G401 (cell line): ENCODE results near the gene SCD5. TPM values are rescaled to one million over a fixed set of nuclear protein-coding genes. Genes with fewer than 3 reads are reported as not detected.

ENCODE experiments used
- DNase-seq: peaks from one replicate; pipeline ENCODE4 v3.0.0-alpha.2; 2015; ENCODE audit warnings: low spot score
- in situ Hi-C: cut with HindIII; loops from 2 replicates; pipeline ENCODE4 v1.10.0; 2016; ENCODE audit warnings: low sequenced_read_pairs, mixed read lengths
- total RNA-seq: library from RNA; depleted of rRNA; stranded (reverse); fragments of >200 nt; shearing (Covaris generic); gene quantifications from 2 replicates; pipeline ENCODE4 v1.2.3, GENCODE V29; 2014; rRNA removed

Gene SCD5
- total RNA-seq, 1 experiment from 2014 or later: 10.1 TPM

DNA sequence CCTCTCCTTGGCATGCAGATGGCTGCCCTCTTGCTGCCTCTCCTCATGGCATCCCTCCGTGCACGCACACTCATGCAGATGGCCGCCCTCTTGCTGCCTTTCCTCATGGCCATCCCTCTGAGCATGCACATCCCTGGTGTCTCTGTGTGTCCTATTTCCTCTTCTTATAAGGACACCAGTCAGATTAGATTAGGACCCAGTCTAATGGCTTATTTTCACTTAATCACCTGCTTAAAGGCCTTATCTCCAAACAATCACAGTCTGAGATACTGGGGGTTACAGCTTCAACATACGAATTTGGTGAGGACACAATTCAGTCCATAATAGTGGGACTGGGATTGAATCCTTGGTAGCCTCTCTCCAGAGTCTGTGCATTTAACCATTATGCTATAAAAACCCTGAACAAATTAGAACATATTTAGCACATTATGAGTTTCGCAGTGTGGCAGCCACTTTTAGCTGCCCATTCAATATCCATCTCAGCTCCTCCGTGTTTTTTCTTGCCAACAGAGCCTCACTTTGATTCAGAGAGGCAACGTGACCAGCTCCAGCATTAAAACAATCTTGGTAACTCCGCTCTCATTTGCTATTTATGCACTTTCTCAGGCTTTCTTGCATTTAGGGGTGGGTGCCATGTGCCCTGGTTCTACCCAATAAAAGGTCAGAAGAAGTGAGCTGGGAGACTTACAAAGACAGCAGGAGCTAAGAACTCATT is 210.6 kb downstream of the SCD5 start:
- in situ Hi-C loops: no loop called here
- no peak for DNase-seq

DNA sequence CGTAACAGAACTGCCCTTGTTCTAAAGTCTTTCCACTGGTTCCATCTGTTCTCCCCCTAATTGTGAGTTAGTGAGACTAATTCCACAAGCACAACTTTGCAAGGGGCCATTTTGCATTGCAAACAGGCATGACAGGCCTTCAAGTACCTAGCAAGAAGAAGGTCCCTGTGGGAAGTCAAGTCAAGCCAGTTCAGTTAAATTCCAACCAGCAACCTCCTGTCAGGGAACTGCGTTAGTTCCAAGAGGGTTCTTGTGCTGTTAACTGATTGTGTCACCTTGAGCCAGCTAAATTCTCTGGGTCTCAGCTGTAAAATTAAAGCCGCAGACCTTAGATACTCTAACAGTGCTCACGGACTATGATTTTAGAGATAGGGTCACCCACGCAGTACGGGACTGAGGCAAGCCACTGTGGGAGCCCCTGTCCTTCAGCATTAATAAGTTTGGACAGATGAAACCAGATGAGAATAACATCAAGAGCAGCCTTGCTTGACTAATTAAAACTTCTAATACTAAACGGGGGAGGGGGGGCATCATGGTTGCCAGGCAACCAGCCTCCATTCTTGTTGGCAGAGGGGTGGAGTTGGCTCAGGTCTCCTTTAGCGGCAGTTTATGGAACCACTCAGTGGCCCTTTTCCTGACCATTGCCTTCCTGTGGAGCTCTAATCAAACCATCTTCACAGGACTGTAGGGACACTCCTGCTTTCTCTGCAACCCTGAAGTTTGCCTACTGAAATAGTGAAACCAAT is 212.7 kb downstream of the SCD5 start:
- in situ Hi-C loops: no loop called here
- no peak for DNase-seq

DNA sequence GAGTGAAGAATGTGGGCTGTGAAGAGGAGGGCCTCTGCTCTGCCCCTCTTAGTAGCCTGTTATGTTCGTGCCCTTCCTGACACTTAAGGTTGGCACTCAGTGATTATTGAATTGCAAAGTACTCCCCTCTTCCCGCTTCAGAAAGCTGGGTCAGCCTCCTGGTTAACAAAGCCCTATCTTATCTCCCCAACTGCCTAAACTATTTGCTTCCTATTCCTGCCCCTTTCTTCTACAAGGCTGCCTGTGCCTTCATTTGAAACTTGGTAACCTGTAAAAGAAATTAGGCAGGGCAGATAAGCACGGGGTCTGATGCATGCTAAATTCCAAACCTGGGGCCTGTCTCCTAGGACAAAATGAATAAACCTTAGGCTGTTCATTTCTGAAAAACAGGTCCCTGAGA is 213.7 kb downstream of the SCD5 start:
- in situ Hi-C loops: no loop called here

DNA sequence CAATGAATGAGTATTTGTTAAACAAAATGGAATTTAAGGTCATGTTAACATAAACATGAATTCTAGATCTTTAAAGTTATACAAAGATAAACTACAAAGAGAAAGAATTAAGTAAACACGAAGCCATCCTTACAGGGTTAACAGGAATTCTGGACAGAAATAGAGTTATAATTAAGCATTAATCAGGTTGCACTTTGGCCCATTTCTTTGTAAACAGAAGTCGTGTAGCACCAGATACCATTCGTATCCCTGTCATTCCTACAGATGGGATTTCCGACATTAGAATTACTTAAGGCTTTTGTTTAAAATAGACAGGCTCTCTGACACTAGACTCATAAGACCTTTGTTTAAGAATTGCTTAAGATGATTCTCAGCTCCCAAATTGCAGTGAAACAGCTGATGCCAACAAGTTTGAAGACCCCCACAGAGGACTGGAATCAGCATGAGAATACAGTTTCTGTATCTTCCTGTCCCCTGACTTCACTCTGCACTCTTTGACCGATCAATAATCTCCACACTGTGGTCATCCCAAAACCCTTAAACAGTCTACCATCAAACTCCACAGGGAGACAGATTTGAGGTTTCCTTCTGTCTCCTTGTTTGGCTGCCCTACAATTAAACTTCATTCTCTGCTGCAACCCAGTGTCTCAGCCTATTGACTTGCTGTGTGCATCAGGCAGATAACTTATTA is 214.6 kb downstream of the SCD5 start:
- DNase-seq: no peak
- in situ Hi-C loops: no loop called here

More for the DNA sequence above, 213.7 kb downstream of the SCD5 start:
- no peak for DNase-seq

DNA sequence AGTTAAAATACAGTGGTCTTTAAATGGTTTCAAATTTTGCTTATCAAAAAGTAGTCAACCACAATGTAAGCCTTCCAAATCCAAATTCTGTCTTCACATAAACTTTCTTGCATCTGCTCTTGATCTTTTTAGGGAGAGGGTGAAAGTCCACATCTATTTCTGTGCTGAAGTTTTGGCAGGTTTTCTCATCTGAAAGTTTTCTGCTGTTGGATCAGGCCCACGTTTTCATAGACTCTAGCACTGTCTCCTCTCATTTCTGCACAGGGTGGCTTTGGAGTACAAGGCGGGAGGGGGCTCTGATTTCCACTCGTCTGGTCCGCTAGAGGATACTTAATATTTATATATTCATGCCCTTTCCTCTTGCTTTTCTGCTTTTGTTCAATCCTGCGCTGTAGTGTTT is 218.7 kb downstream of the SCD5 start:
- no peak for DNase-seq
- in situ Hi-C loops: no loop called here

Other genes starting within 250 kb of the SCD5 start
- gene TMEM150C, start 236.8 kb downstream of the SCD5 start, total RNA-seq: 1.7 and 3.6 TPM in 2 replicates
- gene SEC31A, start 92.4 kb upstream of the SCD5 start, total RNA-seq: 81.4 and 122 TPM in 2 replicates
- 5.9 and 7.0 TPM in 2 replicates for gene THAP9, start 101.9 kb upstream of the SCD5 start, total RNA-seq
- gene LIN54, start 212.0 kb upstream of the SCD5 start, total RNA-seq: 22.3 and 30.0 TPM in 2 replicates
- gene COPS4, start 236.4 kb upstream of the SCD5 start, total RNA-seq: 166 and 173 TPM in 2 replicates